Measurements from ENCODE around the gene SH3BGR. TPM values are rescaled to one million over a fixed set of nuclear protein-coding genes. Genes with fewer than 3 reads are reported as not detected.

SH3BGR gene
- total and polyA plus RNA-seq, 12 donors = 8.9 to 97.3 (median 18.7) TPM

GRCh38 chr21:39445321-39446269 lies 6.2 kb upstream of the SH3BGR start, which contains the start of gene LCA5L:
Gene LCA5L, minus strand, starts transcription at chr21:39445778. Its CDS starts 17,285 bp downstream, at chr21:39428493.
- 0% methylated on average over 29 to 83 of the region's 83 CpGs for WGBS, 4 donors
- intact Hi-C loops (cut with DNase I) = no loop called here

DNA sequence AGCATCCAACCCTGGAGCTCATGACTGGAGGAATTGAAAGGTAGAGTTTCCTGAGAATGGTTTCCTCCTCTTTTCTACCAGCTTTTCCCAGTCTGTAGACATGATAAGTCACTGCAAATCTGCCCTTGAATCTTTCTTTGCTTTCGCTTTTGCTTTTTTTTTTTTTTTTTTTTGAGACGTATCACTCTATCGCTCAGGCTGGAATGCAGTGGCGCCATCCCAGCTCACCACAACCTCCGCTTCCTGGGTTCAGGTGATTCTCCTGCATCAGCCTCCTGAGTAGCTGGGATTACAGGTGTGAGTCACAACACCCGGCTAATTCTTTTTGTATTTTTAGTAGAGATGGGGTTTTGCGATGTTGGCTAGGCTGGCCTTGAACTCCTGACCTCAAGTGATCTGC lies 4.5 kb upstream of the SH3BGR start:
- Histone ChIP-seq H3K36me3 (replicated peaks in 1 of 2) (no peaks in the 10 kb centered on the region), H3K27ac (peak overlapping the region in 3 of 5 donors; percentile 6 to 59 (median 33)), H3K9me3 (replicated peaks in 1 of 3) (no peaks in the 10 kb centered on the region), H3K27me3 (no peaks in the 10 kb centered on the region), H3K4me1 (replicated peaks in 1 of 2) (peaks cover 5 to 21% of the 10 kb centered on the region in 2 donors), H3K4me3 (no peak overlapping the region)
- WGBS, 4 donors = 62 to 76% (median 68%) methylated on average over 6 to 7 of the region's 7 CpGs
- TF ChIP-seq POLR2A (IDR thresholded peaks at IDR 0.05) = no peak
- TF ChIP-seq, protein P1, sequence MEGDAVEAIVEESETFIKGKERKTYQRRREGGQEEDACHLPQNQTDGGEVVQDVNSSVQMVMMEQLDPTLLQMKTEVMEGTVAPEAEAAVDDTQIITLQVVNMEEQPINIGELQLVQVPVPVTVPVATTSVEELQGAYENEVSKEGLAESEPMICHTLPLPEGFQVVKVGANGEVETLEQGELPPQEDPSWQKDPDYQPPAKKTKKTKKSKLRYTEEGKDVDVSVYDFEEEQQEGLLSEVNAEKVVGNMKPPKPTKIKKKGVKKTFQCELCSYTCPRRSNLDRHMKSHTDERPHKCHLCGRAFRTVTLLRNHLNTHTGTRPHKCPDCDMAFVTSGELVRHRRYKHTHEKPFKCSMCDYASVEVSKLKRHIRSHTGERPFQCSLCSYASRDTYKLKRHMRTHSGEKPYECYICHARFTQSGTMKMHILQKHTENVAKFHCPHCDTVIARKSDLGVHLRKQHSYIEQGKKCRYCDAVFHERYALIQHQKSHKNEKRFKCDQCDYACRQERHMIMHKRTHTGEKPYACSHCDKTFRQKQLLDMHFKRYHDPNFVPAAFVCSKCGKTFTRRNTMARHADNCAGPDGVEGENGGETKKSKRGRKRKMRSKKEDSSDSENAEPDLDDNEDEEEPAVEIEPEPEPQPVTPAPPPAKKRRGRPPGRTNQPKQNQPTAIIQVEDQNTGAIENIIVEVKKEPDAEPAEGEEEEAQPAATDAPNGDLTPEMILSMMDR (IDR thresholded peaks at IDR 0.05) = no peak
- peak in 3 of 7 donors; percentile 32 to 47 (median 38) for DNase-seq
- intact Hi-C loops (cut with DNase I) = no loop called here

More at GRCh38 chr21:39445321-39446269, 6.2 kb upstream of the SH3BGR start, which contains the start of gene LCA5L:
- peaks cover 5 to 30% of the 10 kb centered on the region in 2 donors for H3K4me1 ChIP-seq (replicated peaks in 1 of 2)
- H3K27me3 ChIP-seq = no peaks in the 10 kb centered on the region
- H3K27ac ChIP-seq = peak within 1 kb of the TSS; percentile 79 to 95 (median 89)
- H3K36me3 ChIP-seq (replicated peaks in 1 of 2) = no peaks in the 10 kb centered on the region
- peak within 1 kb of the TSS; percentile 52 to 92 (median 72) for H3K4me3 ChIP-seq
- no peaks in the 10 kb centered on the region for H3K9me3 ChIP-seq (replicated peaks in 1 of 3)
- TF ChIP-seq, protein P1 (IDR thresholded peaks at IDR 0.05) = peak in 2 of 6 experiments; percentile 10 to 23
- peak in 1 of 2 donors; percentile 94 for TF ChIP-seq POLR2A (IDR thresholded peaks at IDR 0.05)
- peak; percentile 91 to 97 (median 94) for DNase-seq

DNA sequence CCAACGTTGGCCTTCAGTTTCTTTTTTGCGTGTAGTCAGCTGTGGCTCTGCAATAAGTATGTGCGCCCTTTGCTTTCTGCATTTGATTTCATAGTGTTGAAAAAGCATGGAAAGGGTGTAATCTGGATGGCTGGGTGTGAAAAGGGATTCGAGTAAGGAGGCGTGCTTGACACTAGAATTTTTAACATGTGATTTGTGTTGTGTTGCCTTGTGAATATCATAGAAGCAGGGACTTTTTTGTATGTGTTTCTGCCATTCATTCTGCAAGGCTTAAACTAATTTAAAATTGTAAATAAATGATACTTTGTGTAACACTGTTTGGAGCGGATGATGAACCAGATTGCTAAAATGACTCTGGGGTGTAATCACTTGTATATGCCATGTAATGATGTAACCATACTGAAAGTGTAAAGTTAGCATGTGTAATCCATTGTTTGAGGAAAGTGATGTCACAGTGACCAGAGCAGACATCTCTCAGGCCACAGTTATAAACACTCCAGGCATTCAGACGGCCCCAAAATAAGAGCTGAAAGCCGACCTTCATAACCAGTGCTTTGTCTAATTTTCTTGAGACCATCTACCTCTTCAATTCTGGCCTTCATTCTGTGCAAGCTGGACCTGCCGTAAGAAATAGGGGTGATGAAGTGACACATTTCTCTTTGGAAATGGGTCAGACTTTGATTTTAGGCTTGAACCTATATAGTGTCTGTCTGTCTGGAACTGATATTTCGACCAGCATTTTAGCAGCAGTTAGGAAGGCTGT lies 618 bp downstream of the SH3BGR start:
- Histone ChIP-seq H3K27ac (peak overlapping the region in 1 of 5 donors; percentile 27), H3K4me3 (no peak overlapping the region), H3K27me3 (no peaks in the 10 kb centered on the region), H3K9me3 (replicated peaks in 1 of 3) (no peaks in the 10 kb centered on the region), H3K4me1 (replicated peaks in 1 of 2) (no peaks in the 10 kb centered on the region), H3K36me3 (replicated peaks in 1 of 2) (no peaks in the 10 kb centered on the region)
- TF ChIP-seq POLR2A (IDR thresholded peaks at IDR 0.05) = no peak
- TF ChIP-seq, protein P1 (IDR thresholded peaks at IDR 0.05) = no peak
- WGBS, 4 donors = 67 to 84% (median 80%) methylated on average over 10 of the region's 10 CpGs
- intact Hi-C loops (cut with DNase I) = no loop called here
- DNase-seq = no peak

DNA sequence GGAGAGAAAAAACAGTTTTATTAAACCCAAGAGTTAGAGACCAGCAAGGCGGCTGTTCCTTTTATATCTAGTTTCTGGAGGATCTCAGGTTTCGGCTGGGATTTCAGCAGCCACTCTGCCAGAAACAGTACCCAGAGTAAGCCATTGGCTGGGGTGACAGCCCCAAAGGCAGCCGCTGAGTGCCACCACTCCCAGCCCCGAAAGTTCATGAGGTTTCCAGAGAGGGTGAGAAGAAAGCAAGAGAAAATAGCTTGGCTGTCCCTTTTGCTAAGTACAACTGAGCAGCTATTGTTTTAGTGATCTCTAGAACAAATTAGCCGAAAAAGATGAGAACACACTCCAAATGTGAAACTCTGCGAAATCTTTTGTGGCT lies 1.2 kb downstream of the SH3BGR start:
- H3K4me1 ChIP-seq (replicated peaks in 1 of 2) = no peaks in the 10 kb centered on the region
- no peaks in the 10 kb centered on the region for H3K9me3 ChIP-seq (replicated peaks in 1 of 3)
- H3K4me3 ChIP-seq = no peak overlapping the region
- H3K27ac ChIP-seq = no peak overlapping the region
- TF ChIP-seq, protein P1 (IDR thresholded peaks at IDR 0.05) = no peak
- no peak for TF ChIP-seq POLR2A (IDR thresholded peaks at IDR 0.05)
- H3K27me3 ChIP-seq = no peaks in the 10 kb centered on the region
- intact Hi-C loops (cut with DNase I) = no loop called here
- DNase-seq = no peak
- no peaks in the 10 kb centered on the region for H3K36me3 ChIP-seq (replicated peaks in 1 of 2)
- 85 to 90% (median 89%) methylated on average over 6 of the region's 6 CpGs for WGBS, 4 donors
